Activated CD8-positive, alpha-beta memory T cell treated with anti-CD3 and anti-CD28 coated beads for 1 hour (primary cell): ENCODE measurements around the gene SIPA1L3.

Experiments used
- DNase-seq, 2 donors: peaks; one replicate each; pipeline ENCODE4 v3.0.0-alpha.2; 2020; ENCODE audit warnings: low read depth in 1 of 2; ENCODE audit errors: extremely low read depth in 1 of 2

The SIPA1L3 gene

DNA sequence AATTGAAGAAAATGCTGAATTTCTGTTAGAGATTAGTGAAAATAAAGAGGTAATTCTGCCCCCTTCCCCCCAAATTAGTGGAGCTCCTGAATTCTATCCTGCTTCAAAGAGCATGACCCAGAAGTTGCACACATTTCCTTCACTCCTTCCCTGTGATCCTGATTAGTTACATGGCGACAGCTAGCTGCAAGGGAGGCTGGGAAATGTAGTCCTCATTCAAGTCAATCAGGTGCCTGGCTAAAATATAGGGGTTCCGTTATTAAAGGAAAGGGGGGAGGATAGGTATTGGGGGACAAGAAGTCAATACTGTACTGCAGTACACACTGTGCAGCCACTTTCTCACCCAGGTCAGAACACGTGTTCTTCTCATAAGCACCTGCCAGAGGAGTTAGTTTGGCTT lies 65.8 kb downstream of the SIPA1L3 start:
- DNase-seq = no peak

DNA sequence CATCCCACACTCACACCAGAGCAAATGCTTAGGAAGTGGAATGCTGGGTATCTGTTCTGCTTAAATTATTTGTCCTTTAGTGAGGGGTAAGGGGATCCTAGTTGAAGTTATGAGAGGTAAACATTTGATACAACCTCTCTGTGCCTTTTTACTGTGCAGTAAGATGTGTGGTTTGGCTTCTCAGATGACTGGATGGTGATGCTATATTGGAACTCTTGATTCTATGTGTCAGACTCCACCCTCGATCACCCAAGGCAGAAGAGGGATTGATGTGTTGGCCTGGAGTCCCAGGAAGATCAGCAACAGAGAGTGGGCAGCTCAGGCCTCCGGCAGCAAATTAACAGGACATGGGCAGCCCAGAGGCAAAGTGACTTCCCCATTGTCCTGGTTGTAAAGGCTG lies 66.7 kb downstream of the SIPA1L3 start:
- DNase-seq = no peak

- DNase-seq = no peak
These were observed 68.1 kb downstream of the SIPA1L3 start for GRCh38 chr19:37975071-37975470.

DNA sequence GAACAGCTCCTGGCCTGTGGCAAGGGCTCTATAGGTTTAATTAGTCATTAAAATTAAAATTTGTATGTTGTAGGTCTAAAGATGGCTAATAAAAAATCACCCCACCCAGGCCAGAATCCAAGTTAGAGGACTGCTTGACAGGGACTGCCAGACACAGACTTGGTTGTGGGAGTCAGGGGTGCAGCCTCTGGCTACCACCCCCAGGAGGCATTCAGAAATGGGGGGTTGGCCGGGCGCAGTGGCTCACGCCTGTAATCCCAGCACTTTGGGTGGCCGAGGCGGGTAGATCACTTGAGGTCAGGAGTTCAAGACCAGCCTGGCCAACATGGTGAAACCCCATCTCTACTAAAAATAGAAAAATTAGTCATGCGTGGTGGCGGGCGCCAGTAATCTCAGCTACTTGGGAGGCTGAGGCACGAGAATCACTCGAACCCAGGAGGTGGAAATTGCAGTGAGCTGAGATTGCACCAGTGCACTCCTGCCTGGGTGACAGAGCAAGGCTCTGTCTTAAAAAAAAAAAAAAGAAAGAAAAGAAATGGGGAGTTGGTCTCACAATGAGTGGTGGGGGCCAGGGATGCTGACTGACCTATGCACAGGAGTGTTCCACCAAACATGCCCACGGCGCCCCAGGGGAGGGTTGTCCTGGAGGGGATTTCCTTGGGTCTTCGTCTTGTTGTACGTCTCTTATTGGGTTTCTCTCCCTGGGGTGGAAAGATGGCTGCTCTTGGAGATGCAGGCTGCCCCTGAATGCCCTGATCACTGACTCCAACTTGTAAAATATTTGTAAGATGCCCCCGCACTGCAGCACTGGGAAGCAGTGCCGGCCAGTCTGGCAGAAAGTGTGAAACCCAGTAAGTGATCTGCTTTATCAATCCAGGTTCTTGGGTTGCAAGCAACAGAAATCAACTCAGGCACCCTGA lies 68.8 kb downstream of the SIPA1L3 start:
- DNase-seq = no peak

DNA sequence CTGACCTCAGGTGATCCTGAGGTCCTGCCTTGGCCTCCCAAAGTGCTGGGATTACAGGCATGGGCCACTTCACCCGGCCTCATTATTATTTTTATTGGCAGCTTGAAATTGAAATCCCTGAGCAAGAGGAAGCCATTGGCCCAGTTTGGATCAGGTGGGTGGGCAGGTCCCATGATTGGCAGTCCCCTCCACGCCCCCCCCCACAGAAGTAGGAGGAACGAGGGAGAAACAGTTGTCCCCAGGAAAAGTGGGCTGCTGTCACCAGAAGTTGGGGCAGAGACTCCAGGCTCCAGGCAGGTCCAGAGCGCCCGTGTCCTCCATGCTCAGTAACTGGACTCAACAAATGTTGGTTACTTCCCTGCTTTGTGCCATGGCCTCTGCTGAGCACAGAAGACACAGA lies 70.4 kb downstream of the SIPA1L3 start:
- DNase-seq = no peak

GRCh38 chr19:37977992-37978391 lies 71.0 kb downstream of the SIPA1L3 start:
- no peak for DNase-seq

DNA sequence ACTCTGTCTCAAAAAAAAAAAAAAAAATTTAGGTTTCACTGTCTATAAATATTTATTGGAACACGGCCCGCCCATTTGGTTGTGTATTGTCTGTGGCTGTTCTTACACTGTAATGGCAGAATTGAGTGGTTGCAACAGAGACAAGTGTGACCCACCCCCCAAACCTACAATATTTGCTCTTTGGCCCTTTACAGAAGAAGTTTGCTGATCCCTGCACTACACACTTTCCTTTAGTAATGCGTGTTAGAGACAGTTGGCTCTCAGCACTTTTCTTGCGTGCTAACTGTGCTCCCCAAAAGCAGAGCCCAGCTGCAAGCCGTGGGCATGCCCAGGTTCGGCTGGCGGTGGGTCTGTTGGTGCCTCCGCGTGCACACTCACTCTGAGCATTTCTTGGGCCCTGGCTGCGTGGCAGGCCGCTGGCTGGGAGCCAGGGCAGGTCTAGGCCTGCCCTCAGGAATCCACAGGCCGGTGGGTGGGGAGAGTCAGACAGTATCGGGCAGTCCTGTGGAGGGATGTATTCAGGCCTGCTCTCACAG lies 72.6 kb downstream of the SIPA1L3 start:
- no peak for DNase-seq

GRCh38 chr19:37980419-37981170 lies 73.6 kb downstream of the SIPA1L3 start:
- DNase-seq = no peak

DNA sequence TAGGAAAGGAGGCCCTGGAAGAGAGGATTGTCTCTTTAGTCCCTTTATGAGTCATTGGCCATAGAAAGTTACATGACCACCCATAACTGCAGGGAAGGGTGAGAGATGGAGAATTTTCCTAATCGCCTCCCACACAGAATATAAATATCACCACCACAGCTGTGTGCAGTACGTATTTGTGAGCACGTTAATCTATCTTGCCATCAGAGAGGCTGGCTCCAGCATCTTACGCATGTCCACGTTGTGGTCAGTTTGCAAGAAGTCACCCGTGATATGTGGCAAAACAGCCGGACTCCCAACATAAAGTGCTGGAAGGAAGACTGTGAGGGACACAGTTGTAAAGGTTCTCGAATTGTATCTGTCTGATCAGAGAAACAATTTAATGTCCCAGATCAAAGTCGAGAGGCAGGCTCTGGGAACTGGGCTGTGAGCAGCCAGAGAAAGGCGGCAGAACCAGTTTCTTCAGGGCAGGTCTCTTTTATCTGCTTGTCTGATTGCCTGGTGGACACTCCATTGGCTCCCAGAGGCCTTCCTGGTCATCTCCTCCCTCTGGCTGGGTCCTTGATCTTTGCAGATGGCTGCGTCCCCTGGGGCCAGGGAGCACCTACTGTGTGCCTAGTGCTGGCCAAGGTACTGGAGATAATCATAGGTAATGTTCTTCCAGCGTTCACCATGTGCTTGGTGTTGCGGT lies 74.9 kb downstream of the SIPA1L3 start:
- no peak for DNase-seq

DNA sequence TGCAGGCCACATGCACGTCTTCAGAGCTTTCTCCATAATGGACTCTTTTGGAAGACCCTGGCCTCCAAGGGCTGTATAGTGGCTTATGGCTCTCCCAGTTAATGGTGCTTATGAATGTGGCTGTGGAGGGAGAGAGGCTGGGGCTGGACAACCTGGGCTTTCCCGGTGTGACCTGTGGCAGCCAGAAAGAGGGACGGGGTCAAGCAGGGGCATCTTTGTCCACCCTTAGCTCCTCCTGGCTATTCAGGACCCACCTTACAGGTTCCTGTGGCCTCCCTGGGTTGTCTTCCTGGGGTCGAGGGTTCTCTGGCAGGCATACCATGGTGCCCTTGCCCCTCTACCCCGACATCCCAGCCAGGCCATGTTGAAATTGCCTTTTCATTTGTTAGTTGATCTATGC lies 75.6 kb downstream of the SIPA1L3 start:
- no peak for DNase-seq

DNA sequence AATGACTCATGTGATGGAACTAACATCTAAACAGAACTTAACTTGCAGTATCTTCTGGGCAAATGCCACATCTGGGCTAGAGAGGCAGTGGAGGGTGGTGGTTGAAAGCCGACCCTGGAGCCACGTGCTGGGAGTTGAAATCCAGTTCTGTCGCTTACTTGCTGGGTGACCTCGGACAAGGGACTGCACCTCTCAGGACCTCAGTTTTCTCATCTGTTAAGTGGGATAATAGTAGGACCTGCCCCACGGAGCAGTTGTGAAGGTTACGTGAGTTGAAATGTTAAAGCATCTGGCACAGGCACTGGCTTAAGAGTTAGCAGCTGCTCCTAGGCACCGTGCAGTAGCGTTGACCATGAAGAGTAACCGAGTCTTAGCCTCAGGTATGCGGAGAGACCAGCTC lies 76.1 kb downstream of the SIPA1L3 start:
- DNase-seq = no peak

DNA sequence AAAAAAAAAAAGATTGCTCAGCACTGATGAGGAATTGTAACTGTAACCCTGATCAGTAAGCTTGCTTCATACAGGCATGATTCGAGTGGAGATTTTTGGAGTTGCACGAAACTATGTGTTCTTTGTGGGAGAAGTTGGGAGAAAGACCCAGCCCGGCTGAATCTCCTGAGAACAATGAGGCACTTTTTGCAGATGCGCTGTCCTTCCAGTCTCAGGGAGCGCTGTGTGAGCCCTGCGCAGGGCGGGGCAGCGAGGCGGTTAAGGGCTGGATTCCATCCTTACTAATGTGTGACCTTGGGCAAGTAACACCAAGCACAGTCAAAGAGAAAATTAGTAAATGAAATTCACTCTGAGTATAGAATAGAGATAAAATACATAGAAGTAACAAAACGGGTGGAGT lies 76.9 kb downstream of the SIPA1L3 start:
- no peak for DNase-seq

GRCh38 chr19:37986048-37986750 lies 79.2 kb downstream of the SIPA1L3 start:
- DNase-seq = no peak

- DNase-seq = no peak
These were observed 80.6 kb downstream of the SIPA1L3 start for GRCh38 chr19:37987356-37988332.

DNA sequence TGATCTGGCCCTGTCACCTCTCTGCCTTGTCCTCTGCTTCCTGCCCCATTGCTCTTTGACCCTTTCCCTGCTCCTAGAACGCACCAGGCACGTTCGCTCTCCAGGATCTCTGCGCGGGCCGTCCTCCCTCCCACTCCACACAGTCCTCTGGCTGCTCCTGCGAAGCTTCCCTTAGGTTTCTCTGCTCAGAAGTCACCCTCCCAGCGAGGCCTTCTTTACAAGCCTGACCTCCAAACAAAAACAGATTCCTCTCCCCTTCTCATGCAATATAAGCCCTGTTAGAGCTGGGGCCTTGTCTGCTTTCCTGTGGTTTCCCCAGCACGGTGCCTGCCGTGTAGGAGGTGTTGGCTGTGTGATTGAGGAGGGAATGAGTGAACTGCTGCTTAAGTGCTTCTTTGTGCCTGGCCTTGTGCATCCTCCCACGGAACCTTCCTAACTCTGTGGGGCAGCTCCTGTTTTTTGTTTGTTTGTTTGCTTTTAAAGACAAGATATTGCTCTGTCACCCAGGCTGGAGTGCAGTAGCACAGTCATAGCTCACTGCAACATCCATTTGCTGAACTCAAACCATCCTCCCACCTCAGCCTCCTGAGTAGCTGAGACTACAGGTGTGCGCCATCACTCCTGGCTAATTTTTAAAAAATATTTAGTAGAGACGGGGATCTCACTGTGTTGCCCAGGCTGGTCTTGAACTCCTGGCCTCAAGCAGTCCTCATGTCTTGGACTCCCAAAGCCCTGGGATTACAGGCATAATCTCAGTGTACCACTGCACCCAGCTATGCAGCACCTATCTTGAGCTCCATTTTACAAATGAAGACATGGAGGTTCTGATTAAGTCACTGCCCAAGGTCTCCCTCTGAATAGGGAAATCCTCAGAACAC lies 82.0 kb downstream of the SIPA1L3 start:
- no peak for DNase-seq

DNA sequence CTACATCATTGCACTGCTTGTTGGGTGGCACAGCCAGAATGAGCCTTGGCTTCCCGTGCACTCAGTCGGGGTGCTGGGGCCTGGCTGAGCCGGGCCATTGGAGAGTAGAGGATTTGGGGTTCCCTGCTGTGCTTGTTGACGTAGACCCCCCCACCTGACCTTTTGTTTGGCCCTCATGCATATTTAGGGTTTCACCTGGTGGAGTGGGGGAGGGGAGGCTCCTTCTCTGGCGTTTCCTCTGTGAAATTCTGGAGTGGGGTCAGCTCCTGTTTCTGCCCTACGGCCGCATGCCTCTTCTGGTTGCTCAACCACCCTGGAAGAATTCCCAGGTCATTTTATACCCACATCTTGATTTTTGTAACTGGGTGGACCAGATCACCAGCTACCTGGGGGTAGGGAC lies 82.8 kb downstream of the SIPA1L3 start:
- no peak for DNase-seq

GRCh38 chr19:37990362-37990761 lies 83.4 kb downstream of the SIPA1L3 start:
- DNase-seq = no peak

GRCh38 chr19:37991176-37991835 lies 84.3 kb downstream of the SIPA1L3 start:
- DNase-seq = no peak
